Loucy (cell line): Measurements from ENCODE around the gene BEGAIN.

Source experiments
- H2AFZ ChIP-seq: fragments of 200-600 bp; sonication (generic); 2 replicates; pipeline ENCODE4 v1.6.0; 2016; ENCODE audit warnings: antibody characterized with exemption, mild to moderate bottlenecking, low read length, moderate library complexity
- H3F3A ChIP-seq: fragments of 200-600 bp; 2 replicates; pipeline ENCODE4 v1.6.0; 2016; ENCODE audit warnings: antibody characterized with exemption, low read depth, mild to moderate bottlenecking
- H3K27me3 ChIP-seq: fragments of 200-600 bp; sonication (generic); 2 replicates; pipeline ENCODE4 v1.6.1; 2014; ENCODE audit warnings: low read length, mild to moderate bottlenecking; ENCODE audit not compliant: insufficient read depth, poor library complexity, severe bottlenecking
- H3K36me3 ChIP-seq: fragments of 200-600 bp; sonication (generic); 2 replicates; pipeline ENCODE4 v1.6.1; 2016; ENCODE audit warnings: low read length; ENCODE audit not compliant: insufficient read depth
- H3K4me1 ChIP-seq: fragments of 200-600 bp; sonication (generic); 2 replicates; pipeline ENCODE4 v1.5.1; 2014; ENCODE audit warnings: low read length, mild to moderate bottlenecking; ENCODE audit not compliant: insufficient read depth, poor library complexity, severe bottlenecking
- H3K4me2 ChIP-seq: fragments of 200-600 bp; sonication (generic); 2 replicates; pipeline ENCODE4 v1.6.0; 2014; ENCODE audit warnings: antibody characterized with exemption, low read length, low read depth, mild to moderate bottlenecking; ENCODE audit not compliant: poor library complexity, severe bottlenecking
- H3K4me3 ChIP-seq: fragments of 200-600 bp; sonication (generic); 2 replicates; pipeline ENCODE4 v1.5.1; 2014; ENCODE audit warnings: low read length, mild to moderate bottlenecking, mixed read lengths; ENCODE audit not compliant: poor library complexity, severe bottlenecking
- H3K79me2 ChIP-seq: fragments of 200-600 bp; sonication (generic); 2 replicates; pipeline ENCODE4 v1.6.1; 2014; ENCODE audit warnings: low read length; ENCODE audit not compliant: insufficient read depth
- H3K9ac ChIP-seq: fragments of 200-600 bp; sonication (generic); 2 replicates; pipeline ENCODE4 v1.6.0; 2014; ENCODE audit warnings: mild to moderate bottlenecking, low read depth, low read length, moderate library complexity; ENCODE audit not compliant: poor library complexity, severe bottlenecking
- H3K9me2 ChIP-seq: fragments of 200-600 bp; sonication (generic); replicated peaks from 2 replicates; pipeline ENCODE4 v1.6.1; 2016; ENCODE audit warnings: low read depth, low read length, mixed read lengths
- H3K9me3 ChIP-seq: fragments of 200-600 bp; sonication (generic); 2 replicates; pipeline ENCODE4 v1.6.1; 2014; ENCODE audit warnings: mild to moderate bottlenecking, antibody characterized with exemption, low read length, low read depth; ENCODE audit not compliant: insufficient read depth
- H4K20me1 ChIP-seq: fragments of 200-600 bp; sonication (generic); 2 replicates; pipeline ENCODE4 v1.6.0; 2014; ENCODE audit warnings: antibody characterized with exemption, low read length, mild to moderate bottlenecking; ENCODE audit not compliant: insufficient read depth, poor library complexity, severe bottlenecking
- EZH2phosphoT487 ChIP-seq: fragments of 200-600 bp; IDR thresholded peaks from 2 replicates; pipeline ENCODE4 v1.6.1; 2018; ENCODE audit warnings: antibody characterized with exemption, mild to moderate bottlenecking, moderate library complexity, borderline replicate concordance
- TF ChIP-seq, protein P1 (sequence below): fragments of 200-600 bp; sonication (generic); conservative IDR thresholded peaks from 2 replicates; pipeline ENCODE4 v1.5.1; 2014; ENCODE audit warnings: mild to moderate bottlenecking, antibody characterized with exemption, low read length

BEGAIN gene

DNA sequence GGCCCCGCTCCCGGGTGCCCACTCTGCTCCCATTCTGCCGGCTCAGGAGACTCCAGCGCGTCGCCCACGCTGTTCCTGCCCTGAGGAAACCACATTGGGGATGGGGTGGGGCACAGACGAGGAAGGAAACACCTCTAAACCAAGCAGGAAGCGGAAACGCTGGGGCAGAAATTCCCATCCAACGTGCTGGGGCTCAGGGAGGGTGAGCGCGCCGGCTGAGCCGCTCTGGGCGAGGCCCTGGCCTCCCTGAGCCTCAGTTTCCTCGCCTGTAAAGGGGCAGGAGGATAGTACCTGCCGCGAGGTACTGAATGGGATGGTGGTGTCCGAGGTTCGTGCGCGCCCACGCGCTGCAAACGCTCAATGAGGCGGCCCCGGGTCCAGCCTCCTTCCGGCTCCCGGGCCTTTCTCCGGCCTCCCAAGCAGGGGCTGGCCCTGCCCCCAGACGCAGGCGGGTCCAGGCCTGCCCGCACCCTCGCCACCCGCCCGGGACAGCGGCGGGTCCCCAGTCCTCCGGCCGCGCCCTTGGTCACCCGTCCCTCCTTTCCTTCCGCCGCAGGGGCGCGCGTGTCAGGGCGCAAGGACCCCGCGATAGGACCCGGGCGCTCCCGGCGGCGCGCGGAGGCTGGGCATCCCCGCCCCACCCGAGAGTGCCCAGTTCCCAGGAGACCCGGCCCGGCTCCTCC is 673 bp downstream of the BEGAIN start:
- Histone ChIP-seq H3K79me2 (no peaks in the 10 kb centered on the region), H3K4me2 (peak overlapping the region; percentile 88), H4K20me1 (no peaks in the 10 kb centered on the region), H3F3A (peaks cover 3% of the 10 kb centered on the region; the same call in 1 of the 2 replicates), H3K27me3 (no peaks in the 10 kb centered on the region), H3K9me2 (no peaks in the 10 kb centered on the region), H3K9me3 (no peaks in the 10 kb centered on the region), H3K4me1 (peaks cover 23% of the 10 kb centered on the region), H2AFZ (peak overlapping the region; percentile 73), H3K4me3 (peak overlapping the region; percentile 87), H3K36me3 (no peaks in the 10 kb centered on the region), H3K9ac (peak overlapping the region; percentile 86)
- TF ChIP-seq EZH2phosphoT487 = no peak
- TF ChIP-seq, protein P1, sequence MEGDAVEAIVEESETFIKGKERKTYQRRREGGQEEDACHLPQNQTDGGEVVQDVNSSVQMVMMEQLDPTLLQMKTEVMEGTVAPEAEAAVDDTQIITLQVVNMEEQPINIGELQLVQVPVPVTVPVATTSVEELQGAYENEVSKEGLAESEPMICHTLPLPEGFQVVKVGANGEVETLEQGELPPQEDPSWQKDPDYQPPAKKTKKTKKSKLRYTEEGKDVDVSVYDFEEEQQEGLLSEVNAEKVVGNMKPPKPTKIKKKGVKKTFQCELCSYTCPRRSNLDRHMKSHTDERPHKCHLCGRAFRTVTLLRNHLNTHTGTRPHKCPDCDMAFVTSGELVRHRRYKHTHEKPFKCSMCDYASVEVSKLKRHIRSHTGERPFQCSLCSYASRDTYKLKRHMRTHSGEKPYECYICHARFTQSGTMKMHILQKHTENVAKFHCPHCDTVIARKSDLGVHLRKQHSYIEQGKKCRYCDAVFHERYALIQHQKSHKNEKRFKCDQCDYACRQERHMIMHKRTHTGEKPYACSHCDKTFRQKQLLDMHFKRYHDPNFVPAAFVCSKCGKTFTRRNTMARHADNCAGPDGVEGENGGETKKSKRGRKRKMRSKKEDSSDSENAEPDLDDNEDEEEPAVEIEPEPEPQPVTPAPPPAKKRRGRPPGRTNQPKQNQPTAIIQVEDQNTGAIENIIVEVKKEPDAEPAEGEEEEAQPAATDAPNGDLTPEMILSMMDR = no peak

- Histone ChIP-seq H3K9me2 (no peaks in the 10 kb centered on the region), H3K36me3 (no peaks in the 10 kb centered on the region), H3K9ac (peak overlapping the region; percentile 86), H3K4me2 (peak overlapping the region; percentile 88), H3K4me3 (peak overlapping the region; percentile 87), H3K9me3 (no peaks in the 10 kb centered on the region), H3K4me1 (peaks cover 23% of the 10 kb centered on the region), H3K79me2 (no peaks in the 10 kb centered on the region), H3F3A (peaks cover 3% of the 10 kb centered on the region; the same call in 1 of the 2 replicates), H3K27me3 (no peaks in the 10 kb centered on the region), H4K20me1 (no peaks in the 10 kb centered on the region), H2AFZ (0 out of 2 replicates have a peak overlapping the region, but pooled peaks have one; percentile 73)
- no peak for TF ChIP-seq EZH2phosphoT487
- TF ChIP-seq, protein P1 = no peak
These were observed 1.1 kb downstream of the BEGAIN start for GRCh38 chr14:100586153-100586402.

DNA sequence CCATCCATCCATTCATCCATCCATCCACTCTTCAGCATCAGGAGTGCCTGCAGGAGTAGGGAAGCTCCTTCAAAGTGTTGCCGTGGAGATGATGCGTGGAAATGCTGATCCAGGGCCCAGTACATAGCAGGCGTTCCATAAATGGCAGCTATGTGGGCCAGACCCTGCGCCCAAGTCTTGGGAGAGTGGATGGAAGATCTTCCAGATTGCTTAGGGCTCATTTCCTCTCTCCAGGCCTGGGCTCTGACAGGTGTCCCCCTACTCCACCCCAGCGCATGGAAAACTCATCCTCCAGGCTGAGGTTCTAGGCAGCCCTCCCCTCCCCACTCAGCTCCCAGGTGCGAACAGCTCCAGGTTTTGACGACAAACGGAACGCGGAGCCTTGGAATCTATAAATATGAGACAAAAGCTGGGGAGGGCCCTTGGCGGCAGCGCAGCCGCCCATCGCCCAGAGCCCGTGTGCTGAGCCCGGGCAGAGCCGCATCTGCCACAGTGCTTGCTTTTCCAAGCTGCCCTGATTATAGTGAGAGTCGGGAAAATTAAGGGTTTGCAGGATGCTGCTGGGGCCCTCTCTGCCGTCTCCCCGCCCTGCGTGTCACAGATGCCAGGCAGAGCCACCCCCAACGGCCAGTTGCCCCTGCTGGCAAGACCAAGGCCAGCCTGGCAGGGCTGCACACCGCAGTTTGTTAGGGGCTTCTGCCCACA is 1.6 kb downstream of the BEGAIN start:
- H3K27me3 ChIP-seq = no peaks in the 10 kb centered on the region
- peaks cover 3% of the 10 kb centered on the region; the same call in 1 of the 2 replicates for H3F3A ChIP-seq
- H3K9me2 ChIP-seq = no peaks in the 10 kb centered on the region
- H3K9me3 ChIP-seq = no peaks in the 10 kb centered on the region
- no peaks in the 10 kb centered on the region for H3K36me3 ChIP-seq
- peaks cover 23% of the 10 kb centered on the region for H3K4me1 ChIP-seq
- no peaks in the 10 kb centered on the region for H3K79me2 ChIP-seq
- H2AFZ ChIP-seq = no peak overlapping the region
- no peak for TF ChIP-seq EZH2phosphoT487
- H3K4me3 ChIP-seq = peak overlapping the region; percentile 87
- H4K20me1 ChIP-seq = no peaks in the 10 kb centered on the region
- H3K9ac ChIP-seq = peak overlapping the region; percentile 86
- peak overlapping the region; percentile 88 for H3K4me2 ChIP-seq
